ENCODE measurements around the gene ABCD1. TPM values are rescaled to one million over a fixed set of nuclear protein-coding genes. Genes with fewer than 3 reads are reported as not detected.
"Not testable (repeated sequence)": the region's sequence is repeated elsewhere in the genome, so short reads cannot be mapped to it uniquely, and the experiment has no call there.

ABCD1 gene
- total RNA-seq, 1 donor from 2014 or later, result 15.1 TPM

GRCh38 chrX:153740631-153741222 is 16.1 kb downstream of the ABCD1 start:
- Histone ChIP-seq H3K36me3 (no peaks in the 10 kb centered on the region), H3K9me3 (no peaks in the 10 kb centered on the region), H3K4me1 (no peaks in the 10 kb centered on the region), H3K27me3 (no peaks in the 10 kb centered on the region), H3K27ac (no peak overlapping the region), H3K4me3 (no peak overlapping the region)
- no peak for ATAC-seq
- no peak for TF ChIP-seq CTCF (IDR thresholded peaks at IDR 0.05)
- intact Hi-C loops (cut with DNase I), result no loop called here
- DNase-seq, result no peak

GRCh38 chrX:153741446-153741845 is 16.8 kb downstream of the ABCD1 start:
- DNase-seq, result no peak
- H3K4me3 ChIP-seq, result no peak overlapping the region
- no peaks in the 10 kb centered on the region for H3K9me3 ChIP-seq
- H3K4me1 ChIP-seq, result no peaks in the 10 kb centered on the region
- no peak for ATAC-seq
- TF ChIP-seq CTCF (IDR thresholded peaks at IDR 0.05), result no peak
- H3K27ac ChIP-seq, result no peak overlapping the region
- no peaks in the 10 kb centered on the region for H3K36me3 ChIP-seq
- no peaks in the 10 kb centered on the region for H3K27me3 ChIP-seq
- intact Hi-C loops (cut with DNase I), result no loop called here

GRCh38 chrX:153742111-153742510 is 17.5 kb downstream of the ABCD1 start:
- H3K27ac ChIP-seq; ATAC-seq; H3K4me3 ChIP-seq; H3K27me3 ChIP-seq; H3K36me3 ChIP-seq; DNase-seq; H3K4me1 ChIP-seq; intact Hi-C loops (cut with DNase I); H3K9me3 ChIP-seq: not testable (repeated sequence)

GRCh38 chrX:153742796-153743467 is 18.3 kb downstream of the ABCD1 start:
- intact Hi-C loops (cut with DNase I); ATAC-seq; H3K4me1 ChIP-seq; H3K36me3 ChIP-seq; H3K4me3 ChIP-seq; H3K27me3 ChIP-seq; DNase-seq; H3K27ac ChIP-seq; H3K9me3 ChIP-seq: not testable (repeated sequence)

- H3K4me1 ChIP-seq; H3K36me3 ChIP-seq; H3K27ac ChIP-seq; ATAC-seq; H3K9me3 ChIP-seq; H3K27me3 ChIP-seq; intact Hi-C loops (cut with DNase I): not testable (repeated sequence)
- peak; percentile 81 for DNase-seq
- H3K4me3 ChIP-seq, result peak overlapping the region; percentile 14
These were observed 19.0 kb downstream of the ABCD1 start for GRCh38 chrX:153743468-153744209.

- peak; percentile 8 for TF ChIP-seq CTCF (IDR thresholded peaks at IDR 0.05)
- Histone ChIP-seq H3K27me3 (no peaks in the 10 kb centered on the region), H3K4me1 (no peaks in the 10 kb centered on the region), H3K4me3 (peak overlapping the region; percentile 14), H3K36me3 (no peaks in the 10 kb centered on the region), H3K27ac (no peak overlapping the region), H3K9me3 (no peaks in the 10 kb centered on the region)
- intact Hi-C loops (cut with DNase I), result no loop called here
- no peak for ATAC-seq
- no peak for DNase-seq
These were observed 19.8 kb downstream of the ABCD1 start for GRCh38 chrX:153744210-153745066.

GRCh38 chrX:153745067-153745433 is 20.4 kb downstream of the ABCD1 start:
- ATAC-seq; H3K36me3 ChIP-seq; H3K4me3 ChIP-seq; intact Hi-C loops (cut with DNase I); H3K27ac ChIP-seq; H3K9me3 ChIP-seq; H3K27me3 ChIP-seq; H3K4me1 ChIP-seq: not testable (repeated sequence)
- DNase-seq, result peak; percentile 41

Measured in upper lobe of right lung (tissue), 1 donor.